Cardiac muscle cell (in vitro differentiated cells and primary cell): ENCODE results near the gene AGMO. TPM values are rescaled to one million over a fixed set of nuclear protein-coding genes. Genes with fewer than 3 reads are reported as not detected.

Experiments
- DNase-seq, 2 donors: peaks; one replicate each; pipeline versions ENCODE4 v3.0.0 to v3.0.0-alpha.2; 2010 to 2017; ENCODE audit warnings: low read depth in 1 of 2, low spot score in 1 of 2
- H3K27ac ChIP-seq: fragments of 200-600 bp; sonication (generic); 2 replicates; pipeline ENCODE4 v1.5.1; 2016
- H3K27me3 ChIP-seq: fragments of 200-600 bp; sonication (generic); 2 replicates; pipeline ENCODE4 v1.6.0; 2016; ENCODE audit warnings: control low read depth
- H3K36me3 ChIP-seq: fragments of 200-600 bp; sonication (generic); 2 replicates; pipeline ENCODE4 v1.5.1; 2016; ENCODE audit warnings: control low read depth
- H3K4me1 ChIP-seq: fragments of 200-600 bp; sonication (generic); 2 replicates; pipeline ENCODE4 v1.8.1; 2017; ENCODE audit warnings: low read depth, mild to moderate bottlenecking, mixed run types
- H3K4me3 ChIP-seq: fragments of 200-600 bp; sonication (generic); 2 replicates; pipeline ENCODE4 v1.5.1; 2016; ENCODE audit warnings: mild to moderate bottlenecking
- H3K9me3 ChIP-seq: fragments of 200-600 bp; sonication (generic); 2 replicates; pipeline ENCODE4 v1.5.1; 2017; ENCODE audit warnings: low read depth, mild to moderate bottlenecking, control low read depth
- polyA plus RNA-seq: library from polyadenylated mRNA; unstranded; fragments of >200 nt; fragmentation: Nextera tagmentation; extraction: Ambion mirVana; gene quantifications from 2 replicates; pipeline ENCODE4 v1.2.1, GENCODE V29; 2016
- total RNA-seq: library from RNA; depleted of rRNA; stranded (reverse); fragments of >200 nt; gene quantifications from 2 replicates; pipeline ENCODE4 v1.2.3, GENCODE V29; 2016
- TF ChIP-seq, protein P1 (sequence below): IDR thresholded peaks from 2 replicates; pipeline ENCODE4 v1.5.1; 2012; ENCODE audit warnings: low read depth, mild to moderate bottlenecking, low read length

The AGMO gene
- total and polyA plus RNA-seq, 2 experiments from 2014 or later = 0.16 TPM; not detected in 1

DNA sequence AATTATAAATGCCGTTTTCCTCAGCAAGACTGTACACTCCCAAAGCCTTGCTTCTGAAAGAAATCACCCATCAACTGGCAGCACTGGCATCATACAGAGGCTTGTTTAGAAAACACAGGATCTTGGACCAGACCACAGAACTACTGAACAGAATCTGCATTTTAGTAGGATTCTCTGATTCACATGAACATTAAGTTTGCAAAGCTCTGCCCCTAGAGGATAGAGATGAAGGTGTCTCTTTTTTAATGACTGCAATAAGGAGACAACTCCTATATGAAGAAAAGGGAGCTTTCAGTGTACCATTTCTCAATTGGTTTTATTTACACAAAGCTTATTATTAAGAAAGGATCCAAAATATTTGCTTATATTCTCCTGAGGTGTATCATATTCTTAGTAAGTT lies 172.7 kb downstream of the AGMO start:
- H3K27ac ChIP-seq = no peak overlapping the region
- H3K36me3 ChIP-seq = no peaks in the 10 kb centered on the region
- TF ChIP-seq, protein P1, sequence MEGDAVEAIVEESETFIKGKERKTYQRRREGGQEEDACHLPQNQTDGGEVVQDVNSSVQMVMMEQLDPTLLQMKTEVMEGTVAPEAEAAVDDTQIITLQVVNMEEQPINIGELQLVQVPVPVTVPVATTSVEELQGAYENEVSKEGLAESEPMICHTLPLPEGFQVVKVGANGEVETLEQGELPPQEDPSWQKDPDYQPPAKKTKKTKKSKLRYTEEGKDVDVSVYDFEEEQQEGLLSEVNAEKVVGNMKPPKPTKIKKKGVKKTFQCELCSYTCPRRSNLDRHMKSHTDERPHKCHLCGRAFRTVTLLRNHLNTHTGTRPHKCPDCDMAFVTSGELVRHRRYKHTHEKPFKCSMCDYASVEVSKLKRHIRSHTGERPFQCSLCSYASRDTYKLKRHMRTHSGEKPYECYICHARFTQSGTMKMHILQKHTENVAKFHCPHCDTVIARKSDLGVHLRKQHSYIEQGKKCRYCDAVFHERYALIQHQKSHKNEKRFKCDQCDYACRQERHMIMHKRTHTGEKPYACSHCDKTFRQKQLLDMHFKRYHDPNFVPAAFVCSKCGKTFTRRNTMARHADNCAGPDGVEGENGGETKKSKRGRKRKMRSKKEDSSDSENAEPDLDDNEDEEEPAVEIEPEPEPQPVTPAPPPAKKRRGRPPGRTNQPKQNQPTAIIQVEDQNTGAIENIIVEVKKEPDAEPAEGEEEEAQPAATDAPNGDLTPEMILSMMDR = no peak
- no peak overlapping the region for H3K4me3 ChIP-seq
- no peak for DNase-seq
- H3K4me1 ChIP-seq = no peaks in the 10 kb centered on the region
- H3K27me3 ChIP-seq = no peaks in the 10 kb centered on the region
- no peaks in the 10 kb centered on the region for H3K9me3 ChIP-seq

DNA sequence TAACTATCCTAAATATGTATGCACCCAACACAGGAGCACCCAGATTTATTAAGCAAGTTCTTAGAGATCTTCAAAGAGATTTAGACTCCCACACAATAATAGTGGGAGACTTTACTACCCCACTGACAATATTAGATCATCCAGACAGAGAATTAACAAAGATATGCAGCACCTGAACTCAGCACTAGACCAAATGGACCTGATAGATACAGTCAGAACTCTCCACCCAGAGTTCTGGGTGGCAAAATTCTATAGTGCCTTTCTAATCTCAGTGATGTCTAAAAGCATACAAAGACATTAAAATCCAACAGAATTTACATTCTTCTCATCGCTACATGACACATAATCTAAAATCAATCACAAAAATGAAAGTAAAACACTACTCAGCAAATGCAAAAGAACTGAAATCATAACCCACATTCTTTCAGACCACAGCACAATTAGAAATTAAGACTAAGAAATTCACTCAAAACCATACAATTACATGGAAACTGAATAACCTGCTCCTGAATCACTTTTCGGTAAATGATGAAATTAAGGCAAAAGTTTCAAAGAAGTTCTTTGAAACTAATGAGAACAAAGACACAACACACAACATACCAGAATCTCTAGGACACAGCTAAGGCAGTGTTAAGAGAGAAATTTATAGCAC lies 183.2 kb downstream of the AGMO start:
- no peaks in the 10 kb centered on the region for H3K27me3 ChIP-seq
- TF ChIP-seq, protein P1 = no peak
- no peak for DNase-seq

DNA sequence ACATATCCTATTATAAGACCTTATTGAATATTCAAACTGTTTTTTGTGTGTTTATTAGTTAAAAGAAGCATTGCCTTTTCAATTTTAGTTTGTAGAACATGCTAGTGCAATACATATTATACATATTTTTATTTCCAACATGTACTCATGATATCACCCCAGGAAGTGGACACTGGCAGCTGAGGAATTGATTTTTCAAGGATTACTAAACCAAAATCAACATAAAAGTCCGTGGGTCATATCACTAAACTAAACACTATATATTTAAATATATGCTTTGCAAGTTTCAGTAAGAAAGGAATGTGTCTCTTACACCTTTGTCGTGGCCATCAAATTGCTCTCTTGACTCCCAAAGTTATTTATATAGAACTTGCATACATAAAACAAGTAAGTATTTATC lies 185.2 kb downstream of the AGMO start:
- no peak for DNase-seq
- Histone ChIP-seq H3K27ac (no peak overlapping the region), H3K4me3 (no peak overlapping the region), H3K4me1 (no peaks in the 10 kb centered on the region), H3K27me3 (no peaks in the 10 kb centered on the region), H3K9me3 (no peaks in the 10 kb centered on the region), H3K36me3 (no peaks in the 10 kb centered on the region)
- TF ChIP-seq, protein P1 = no peak

More for the DNA sequence above, 183.2 kb downstream of the AGMO start:
- Histone ChIP-seq H3K36me3 (no peaks in the 10 kb centered on the region), H3K4me3 (no peak overlapping the region), H3K4me1 (no peaks in the 10 kb centered on the region), H3K27ac (no peak overlapping the region), H3K9me3 (no peaks in the 10 kb centered on the region)

DNA sequence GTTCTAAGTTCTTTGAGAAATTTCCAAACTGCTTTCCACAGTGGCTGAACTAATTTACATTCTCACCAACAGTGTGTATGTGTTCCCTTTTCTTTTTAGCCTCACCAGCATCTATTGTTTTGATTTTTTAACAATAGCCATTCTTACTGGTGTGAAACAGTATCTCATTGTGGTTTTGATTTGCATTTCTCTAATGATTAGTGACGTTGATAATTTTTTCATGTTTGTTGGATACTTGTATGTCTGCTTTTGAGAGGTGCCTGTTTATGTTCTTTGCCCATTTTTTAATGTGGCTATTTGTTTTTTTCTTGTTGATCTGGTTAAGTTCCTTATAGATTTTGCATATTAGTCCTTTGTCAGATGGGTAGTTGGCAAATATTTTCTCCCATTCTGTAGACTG lies 191.4 kb downstream of the AGMO start:
- no peak overlapping the region for H3K4me3 ChIP-seq
- H3K9me3 ChIP-seq = no peaks in the 10 kb centered on the region
- no peak overlapping the region for H3K27ac ChIP-seq
- DNase-seq = no peak
- no peaks in the 10 kb centered on the region for H3K4me1 ChIP-seq
- no peaks in the 10 kb centered on the region for H3K36me3 ChIP-seq
- TF ChIP-seq, protein P1 = no peak
- no peaks in the 10 kb centered on the region for H3K27me3 ChIP-seq

DNA sequence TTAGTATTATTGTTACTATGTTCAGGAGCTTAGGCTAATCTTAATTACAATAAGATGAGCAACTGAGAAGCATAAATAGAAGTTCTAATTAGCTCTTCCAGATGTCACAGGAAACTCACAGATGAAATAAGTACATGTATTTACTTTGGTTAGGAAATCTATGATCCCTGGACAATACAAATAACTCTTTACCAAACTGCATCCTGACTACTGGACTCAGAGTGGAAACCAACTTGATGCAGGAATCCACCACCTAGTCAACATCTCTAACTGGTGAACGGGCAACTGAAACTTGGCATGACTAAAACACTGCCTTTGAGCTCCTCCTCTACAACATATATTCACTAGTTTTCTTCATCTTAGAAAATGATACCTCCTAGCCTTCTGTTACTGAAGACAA lies 193.2 kb downstream of the AGMO start:
- Histone ChIP-seq H3K27me3 (no peaks in the 10 kb centered on the region), H3K9me3 (no peaks in the 10 kb centered on the region), H3K4me1 (no peaks in the 10 kb centered on the region), H3K27ac (no peak overlapping the region), H3K4me3 (no peak overlapping the region), H3K36me3 (no peaks in the 10 kb centered on the region)
- TF ChIP-seq, protein P1 = no peak
- no peak for DNase-seq
